GM12878 (cell line): ENCODE measurements around the gene TRIM47. TPM values are rescaled to one million over a fixed set of nuclear protein-coding genes. Genes with fewer than 3 reads are reported as not detected.

Experiments used
- ATAC-seq: fragments of 200-7000 bp; cut with Tn5 transposase; 3 replicates; pipeline ENCODE4 v1.9.1; 2020; ENCODE audit warnings: mild to moderate bottlenecking, moderate library complexity
- BruUV-seq: library from RNA; stranded (reverse); fragments of 400-500 nt; replicated peaks from 2 replicates; lab custom pipeline; 2021; lab: Mats Ljungman, UMichigan
- CTCF ChIA-PET: fragments of 300-600 bp; sonication (Branson Sonifier 250); formaldehyde crosslinking; extraction: SDS; loops from one replicate; lab custom pipeline; 2021; ENCODE audit warnings: inconsistent platforms; lab: Yijun Ruan, JAX
- POLR2A ChIA-PET: fragments of 350-600 bp; formaldehyde crosslinking; extraction: SDS; loops from one replicate; lab custom pipeline; 2021; ENCODE audit warnings: inconsistent platforms; lab: Charles Lee
- RAD21 ChIA-PET: fragments of 300-600 bp; sonication (Branson Sonifier 250); formaldehyde crosslinking; loops from one replicate; lab custom pipeline; 2023; ENCODE audit warnings: antibody characterized with exemption; ENCODE audit not compliant: unreplicated experiment; lab: Charles Lee
- SMC1A ChIA-PET: fragments of 300-600 bp; sonication (Branson Sonifier 250); formaldehyde crosslinking; loops from one replicate; lab custom pipeline; 2023; ENCODE audit not compliant: unreplicated experiment, uncharacterized antibody; lab: Charles Lee
- DNase-seq: peaks from one replicate; pipeline ENCODE4 v3.0.0-alpha.2; 2011; ENCODE audit warnings: low read depth, low spot score
- FAIRE-seq: peaks from 3 replicates; lab custom pipeline; 2011; peaks lifted over from hg19 to GRCh38; lab: Jason Lieb, UNC
- H2AFZ ChIP-seq: 2 replicates; pipeline ENCODE4 v1.6.0; 2011; ENCODE audit warnings: low read depth, low read length, control low read depth; ENCODE audit not compliant: control insufficient read depth
- H3K27ac ChIP-seq: 2 replicates; pipeline ENCODE4 v1.5.1; 2011; ENCODE audit warnings: control low read depth; ENCODE audit not compliant: control insufficient read depth, insufficient read depth
- H3K27me3 ChIP-seq, 2 experiments: replicated peaks in 1 of 2; 2 replicates each; pipeline versions ENCODE4 v1.6.0 to v1.6.1; 2011; ENCODE audit warnings: low read length in 1 of 2; ENCODE audit not compliant: control insufficient read depth in 2 of 2, insufficient read depth in 2 of 2
- H3K36me3 ChIP-seq, 2 experiments: 2 replicates each; pipeline ENCODE4 v1.5.1; 2011; ENCODE audit warnings: low read length in 1 of 2; ENCODE audit not compliant: control insufficient read depth in 2 of 2, insufficient read depth in 2 of 2
- H3K4me1 ChIP-seq: 2 replicates; pipeline ENCODE4 v1.6.1; 2011; ENCODE audit warnings: mild to moderate bottlenecking, low read length, moderate library complexity, mixed read lengths; ENCODE audit not compliant: control insufficient read depth, insufficient read depth
- H3K4me2 ChIP-seq: 2 replicates; pipeline ENCODE4 v1.6.0; 2011; ENCODE audit warnings: control low read depth; ENCODE audit not compliant: control insufficient read depth, insufficient read depth
- H3K4me3 ChIP-seq: fragments of 200-600 bp; sonication (generic); 2 replicates; pipeline ENCODE4 v1.5.1; 2016
- H3K79me2 ChIP-seq: 2 replicates; pipeline ENCODE4 v1.6.0; 2011; ENCODE audit warnings: low read length; ENCODE audit not compliant: control insufficient read depth, insufficient read depth
- H3K9ac ChIP-seq: 2 replicates; pipeline ENCODE4 v1.8.0; 2011; ENCODE audit warnings: low read length, control low read depth, mixed read lengths; ENCODE audit not compliant: control insufficient read depth, insufficient read depth
- H3K9me3 ChIP-seq: replicated peaks from 3 replicates; pipeline ENCODE4 v1.5.1; 2011; ENCODE audit warnings: mild to moderate bottlenecking, low read length; ENCODE audit not compliant: control insufficient read depth, insufficient read depth
- H4K20me1 ChIP-seq: 2 replicates; pipeline ENCODE4 v1.6.0; 2011; ENCODE audit not compliant: control insufficient read depth, insufficient read depth
- DPF2 ChIP-seq: fragments of 450-650 bp; IDR thresholded peaks from 2 replicates; pipeline ENCODE4 v1.6.1; 2017; ENCODE audit warnings: mild to moderate bottlenecking
- GABPA ChIP-seq: IDR thresholded peaks from 2 replicates; pipeline ENCODE4 v1.6.1; 2014; ENCODE audit warnings: antibody characterized with exemption, low read depth, mild to moderate bottlenecking, inconsistent platforms
- SRF ChIP-seq, 2 experiments: IDR thresholded peaks; 2 replicates each; pipeline ENCODE4 v1.6.1; 2011; ENCODE audit warnings: low read depth in 2 of 2, low read length in 2 of 2, mild to moderate bottlenecking in 1 of 2, moderate library complexity in 1 of 2
- ZBED1 ChIP-seq: IDR thresholded peaks from 2 replicates; pipeline ENCODE4 v1.6.1; 2016; ENCODE audit warnings: borderline replicate concordance
- WGBS: methylation state at CpG from one replicate; pipeline ENCODE4 v1.1.6; 2016; ENCODE audit warnings: low lambda C conversion rate; ENCODE audit not compliant: insufficient replicate concordance, insufficient coverage; ENCODE audit errors: missing lambda C conversion rate; 5-methylcytosine and 5-hydroxymethylcytosine counted together
- in situ Hi-C: fragments of 300-500 bp; cut with MboI; formaldehyde crosslinking; loops from 9 replicates; pipeline ENCODE4 v1.14.3; 2018; ENCODE audit warnings: mixed read lengths
- intact Hi-C: fragments of 100-400 bp; cut with micrococcal nuclease; formaldehyde crosslinking; loops from one replicate; pipeline ENCODE4 v1.14.2; 2022; ENCODE audit not compliant: unreplicated experiment
- polyA plus RNA-seq, 11 experiments: library from polyadenylated mRNA; depleted of rRNA in 4 of 11; unstranded in 6 of 11; stranded (reverse) in 5 of 11; fragments of >200 nt; fragmentation: Nextera tagmentation in 4 of 11; fragmentation: Illumina TruSeq in 1 of 11; extraction: Ambion mirVana in 4 of 11; extraction: Trizol in 1 of 11; gene quantifications; 1 replicate in 1 of 11; 2 replicates in 10 of 11; pipeline versions ENCODE4 v1.2.1 to v1.2.3, GENCODE V29; 2011 to 2016; ENCODE audit warnings: inconsistent platforms in 2 of 11, missing spikeins in 2 of 11, low read depth in 1 of 11
- total RNA-seq, 4 experiments: library from RNA; depleted of rRNA in 3 of 4; stranded (reverse); fragments of >200 nt in 3 of 4; fragmentation: Illumina TruSeq in 1 of 4; extraction: Trizol in 1 of 4; gene quantifications; 2 replicates each; pipeline versions ENCODE4 v1.2.1 to v1.2.3, GENCODE V29; 2013 to 2021
- TF ChIP-seq, protein P1 (sequence below), 3 experiments: IDR thresholded peaks in 2 of 3; conservative IDR thresholded peaks in 1 of 3; 2 replicates each; pipeline ENCODE4 v1.5.1; 2011; ENCODE audit warnings: low read depth in 3 of 3, low read length in 3 of 3, mild to moderate bottlenecking in 3 of 3, control low read depth in 2 of 3, moderate library complexity in 2 of 3, inconsistent platforms in 1 of 3, mixed read lengths in 1 of 3; ENCODE audit not compliant: control insufficient read depth in 2 of 3, insufficient read depth in 1 of 3; ENCODE audit errors: extremely low read depth in 1 of 3

TRIM47 gene
- total and polyA plus RNA-seq, 10 of the 15 experiments (the other 5 are each of a cell fraction or from before 2014, with no cell fraction given), result 0.35 to 9.7 (median 5.3) TPM

DNA sequence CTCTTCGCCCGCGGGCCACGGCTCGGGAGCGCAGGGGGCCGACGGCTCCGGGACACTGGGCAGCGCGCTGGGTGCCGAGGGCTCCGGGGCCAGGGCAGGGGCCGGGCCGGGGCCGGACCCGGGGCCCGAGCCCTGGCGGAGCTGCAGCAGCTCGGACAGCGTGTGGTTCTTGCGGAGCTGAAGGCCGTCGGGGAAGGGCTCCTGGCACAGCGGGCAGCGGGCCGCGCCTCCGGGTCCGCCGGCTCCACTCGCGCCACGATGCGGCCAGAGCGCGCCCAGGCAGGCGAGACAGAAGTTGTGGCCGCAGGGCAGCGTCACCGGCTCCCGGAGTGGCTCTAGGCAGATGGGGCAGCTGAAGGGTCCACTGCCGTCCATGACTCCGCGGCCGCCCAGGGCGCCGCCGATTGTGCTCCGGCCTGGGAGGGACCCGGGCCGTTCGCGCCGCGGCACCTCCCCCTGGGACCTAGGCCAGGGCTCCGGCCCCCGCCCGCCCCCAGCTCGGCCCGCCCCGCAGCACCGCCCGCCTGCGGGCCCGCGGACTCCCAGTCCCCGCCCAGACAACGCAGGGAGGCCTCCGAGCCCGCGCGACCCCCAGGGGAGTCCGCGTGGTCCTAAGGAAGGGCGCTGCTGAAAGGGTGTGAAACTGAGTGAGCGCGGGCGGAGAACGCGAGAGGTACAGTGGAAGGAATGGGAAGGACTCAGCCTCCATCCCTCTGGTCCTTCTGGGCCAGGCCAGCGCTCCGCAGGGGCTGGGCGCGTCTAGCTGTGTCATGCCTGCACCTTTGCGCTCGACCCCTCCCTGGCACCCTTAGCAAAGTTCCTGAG is at the start of gene TRIM47 (continued):
- TF ChIP-seq SRF (IDR thresholded peaks at IDR 0.05; ENCODE audit: low read depth in 2 of 2, low read length in 2 of 2), result 0 out of 4 replicates have a peak, but pooled peaks of 1 of the 2 experiments have one; percentile 8
- no peak for TF ChIP-seq GABPA
- 0 out of 2 replicates have a peak, but pooled peaks have one; percentile 57 for TF ChIP-seq DPF2

DNA sequence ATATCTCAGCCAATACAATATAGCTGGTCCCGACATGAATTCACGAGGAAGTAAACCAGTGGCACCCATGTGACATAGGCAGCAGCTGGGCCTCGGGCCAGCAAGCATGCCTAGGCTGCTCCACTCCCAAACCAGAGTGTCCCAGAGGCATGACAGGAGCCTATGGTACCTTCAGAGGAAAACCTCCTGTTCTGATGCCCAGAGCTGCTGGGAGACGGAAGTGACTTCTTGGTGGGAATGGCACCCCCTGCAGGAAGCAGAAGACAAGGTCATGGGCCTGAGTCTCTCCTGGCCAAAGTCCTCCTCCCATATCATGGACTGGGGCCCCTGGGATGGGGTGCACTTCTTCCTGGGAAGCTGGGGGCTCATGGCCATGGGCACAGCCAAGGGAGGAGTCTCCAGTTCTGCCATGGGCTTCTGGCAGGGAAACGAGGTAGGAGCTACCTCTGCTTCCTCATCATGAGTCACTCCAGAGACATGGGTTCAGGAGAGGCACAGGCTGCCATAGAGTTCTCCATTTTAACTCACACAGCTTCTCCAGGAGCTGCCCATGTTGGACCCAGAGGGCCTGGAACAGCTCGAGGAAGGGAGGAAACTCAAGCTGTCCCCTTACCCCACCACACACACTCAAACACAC is 49.0 kb upstream of the TRIM47 start:
- no peaks in the 10 kb centered on the region for H3K27me3 ChIP-seq
- ChIA-PET POLR2A (interaction anchor here (0.6 kb wide), 1 partner anchor 132 kb away, joined by 3 read pairs; no protein-coding TSS in a partner anchor), CTCF (interaction anchor here (0.5 to 2.1 kb wide), 14 partner anchors 8 to 405 kb away, joined by 3 to 11 read pairs (median 3); partner anchors contain the start of genes ACOX1, MRPL38 and TEN1), SMC1A (interaction anchor here (0.6 to 1.9 kb wide), 4 partner anchors 8 to 1120 kb away, joined by 3 to 6 read pairs (median 4); partner anchors contain the start of gene MRPL38), RAD21 (no interaction called here)
- H3K27ac ChIP-seq, result no peak overlapping the region
- H2AFZ ChIP-seq, result no peak overlapping the region
- FAIRE-seq (no peak), ATAC-seq (peak; percentile 59), DNase-seq (no peak)
- in situ Hi-C loops, result loop anchor here (5.0 kb wide), 1 partner anchor 365 kb away; no protein-coding TSS in a partner anchor
- intact Hi-C loops, result no loop called here
- WGBS, result 58% methylated on average over 6 of the region's 6 CpGs
- TF ChIP-seq ZBED1, result no peak
- TF ChIP-seq, protein P1, sequence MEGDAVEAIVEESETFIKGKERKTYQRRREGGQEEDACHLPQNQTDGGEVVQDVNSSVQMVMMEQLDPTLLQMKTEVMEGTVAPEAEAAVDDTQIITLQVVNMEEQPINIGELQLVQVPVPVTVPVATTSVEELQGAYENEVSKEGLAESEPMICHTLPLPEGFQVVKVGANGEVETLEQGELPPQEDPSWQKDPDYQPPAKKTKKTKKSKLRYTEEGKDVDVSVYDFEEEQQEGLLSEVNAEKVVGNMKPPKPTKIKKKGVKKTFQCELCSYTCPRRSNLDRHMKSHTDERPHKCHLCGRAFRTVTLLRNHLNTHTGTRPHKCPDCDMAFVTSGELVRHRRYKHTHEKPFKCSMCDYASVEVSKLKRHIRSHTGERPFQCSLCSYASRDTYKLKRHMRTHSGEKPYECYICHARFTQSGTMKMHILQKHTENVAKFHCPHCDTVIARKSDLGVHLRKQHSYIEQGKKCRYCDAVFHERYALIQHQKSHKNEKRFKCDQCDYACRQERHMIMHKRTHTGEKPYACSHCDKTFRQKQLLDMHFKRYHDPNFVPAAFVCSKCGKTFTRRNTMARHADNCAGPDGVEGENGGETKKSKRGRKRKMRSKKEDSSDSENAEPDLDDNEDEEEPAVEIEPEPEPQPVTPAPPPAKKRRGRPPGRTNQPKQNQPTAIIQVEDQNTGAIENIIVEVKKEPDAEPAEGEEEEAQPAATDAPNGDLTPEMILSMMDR (IDR thresholded peaks at IDR 0.05 in 2 of 3, conservative IDR thresholded peaks at IDR 0.05 in 1 of 3; ENCODE audit: control insufficient read depth in 2 of 3, extremely low read depth in 1 of 3, insufficient read depth in 1 of 3, low read depth in 3 of 3, low read length in 3 of 3), result peak; percentile 9 to 40 (median 35); a peak in 3 of 6 replicates
- no peak overlapping the region for H3K9ac ChIP-seq
- no peaks in the 10 kb centered on the region for H3K4me1 ChIP-seq
- H3K4me2 ChIP-seq, result no peak overlapping the region
- no peaks in the 10 kb centered on the region for H4K20me1 ChIP-seq
- H3K9me3 ChIP-seq, result no peaks in the 10 kb centered on the region
- H3K79me2 ChIP-seq, result no peaks in the 10 kb centered on the region
- no peak overlapping the region for H3K4me3 ChIP-seq
- BruUV-seq, result no TSS peak
- H3K36me3 ChIP-seq, result no peaks in the 10 kb centered on the region
